K562 (cell line): Measurements from ENCODE around the gene PCED1B. TPM values are rescaled to one million over a fixed set of nuclear protein-coding genes. Genes with fewer than 3 reads are reported as not detected.

Source experiments
- BCL6 ChIP-seq: fragments of 250-450 bp; sonication (Bioruptor Pico); IDR thresholded peaks from 2 replicates; pipeline ENCODE4 v1.4.0; 2020
- BMI1 ChIP-seq: fragments of 150-350 bp; IDR thresholded peaks from 2 replicates; pipeline ENCODE4 v1.6.1; 2014; ENCODE audit warnings: low read length
- CCAR2 ChIP-seq: fragments of 200-400 bp; formaldehyde crosslinking; IDR thresholded peaks from 2 replicates; pipeline ENCODE4 v1.6.1; 2017; ENCODE audit warnings: mild to moderate bottlenecking, low read depth, low read length
- CSDE1 ChIP-seq, 2 experiments: fragments of 450-650 bp; IDR thresholded peaks; 2 replicates each; pipeline ENCODE4 v1.6.1; 2016; ENCODE audit warnings: mild to moderate bottlenecking in 1 of 2
- DACH1 ChIP-seq: fragments of 450-650 bp; IDR thresholded peaks from 2 replicates; pipeline ENCODE4 v1.6.1; 2018; ENCODE audit not compliant: partially characterized antibody
- E2F6 ChIP-seq, 2 experiments: IDR thresholded peaks; 2 replicates each; pipeline ENCODE4 v1.6.1; 2011; ENCODE audit warnings: borderline replicate concordance in 1 of 2, control low read depth in 1 of 2, low read depth in 1 of 2, low read length in 1 of 2, mild to moderate bottlenecking in 1 of 2, mixed read lengths in 1 of 2, moderate library complexity in 1 of 2; ENCODE audit not compliant: insufficient read depth in 1 of 2, insufficient read length in 1 of 2, poor library complexity in 1 of 2, severe bottlenecking in 1 of 2; ENCODE audit errors: extremely low read depth in 1 of 2
- EP300 ChIP-seq: IDR thresholded peaks from 2 replicates; pipeline ENCODE4 v1.6.1; 2012; ENCODE audit warnings: low read length, improper control_type of control experiment
- FOXA3 ChIP-seq, 2 experiments: fragments of 450-650 bp in 1 of 2; sonication (generic) in 1 of 2; formaldehyde crosslinking; IDR thresholded peaks in 1 of 2; conservative IDR thresholded peaks in 1 of 2; 2 replicates each; pipeline versions ENCODE4 v1.4.0 to v1.8.0; 2020 to 2022; ENCODE audit warnings: mild to moderate bottlenecking in 2 of 2, missing genetic modification reagents in 1 of 2
- FOXJ2 ChIP-seq: fragments of 200-800 bp; sonication (Bioruptor generic); IDR thresholded peaks from 2 replicates; pipeline ENCODE4 v1.6.1; 2016; ENCODE audit warnings: missing genetic modification characterization, missing compliant biosample characterization
- FOXK2 ChIP-seq, 2 experiments: fragments of 450-650 bp; IDR thresholded peaks in 1 of 2; conservative IDR thresholded peaks in 1 of 2; 2 replicates each; pipeline ENCODE4 v1.6.1; 2016; ENCODE audit warnings: low read depth in 2 of 2, mild to moderate bottlenecking in 1 of 2
- GATAD2A ChIP-seq: fragments of 450-650 bp; IDR thresholded peaks from 2 replicates; pipeline ENCODE4 v1.6.1; 2017
- HDAC2 ChIP-seq: fragments of 450-650 bp; IDR thresholded peaks from 2 replicates; pipeline ENCODE4 v1.6.1; 2016; ENCODE audit warnings: mild to moderate bottlenecking
- HDAC3 ChIP-seq: fragments of 450-650 bp; IDR thresholded peaks from 2 replicates; pipeline ENCODE4 v1.6.1; 2018; ENCODE audit warnings: borderline replicate concordance, mild to moderate bottlenecking, moderate library complexity; ENCODE audit not compliant: partially characterized antibody
- HDAC8 ChIP-seq: fragments of 450-650 bp; IDR thresholded peaks from 2 replicates; pipeline ENCODE4 v1.6.1; 2016; ENCODE audit warnings: mild to moderate bottlenecking, missing genetic modification characterization, moderate library complexity, missing compliant biosample characterization
- KDM1A ChIP-seq, 2 experiments: fragments of 450-650 bp; IDR thresholded peaks; 2 replicates each; pipeline ENCODE4 v1.6.1; 2016; ENCODE audit warnings: mild to moderate bottlenecking in 2 of 2
- LARP7 ChIP-seq: fragments of 450-650 bp; IDR thresholded peaks from 2 replicates; pipeline ENCODE4 v1.6.1; 2016
- MXI1 ChIP-seq: IDR thresholded peaks from 2 replicates; pipeline ENCODE4 v1.6.1; 2011; ENCODE audit warnings: low read depth, mild to moderate bottlenecking, improper control_type of control experiment, low read length
- PRDM10 ChIP-seq: fragments of 450-650 bp; IDR thresholded peaks from 2 replicates; pipeline ENCODE4 v1.6.1; 2018; ENCODE audit not compliant: partially characterized antibody
- RFX5 ChIP-seq: IDR thresholded peaks from 2 replicates; pipeline ENCODE4 v1.6.1; 2011; ENCODE audit warnings: low read depth, mild to moderate bottlenecking, improper control_type of control experiment, low read length
- SMARCA5 ChIP-seq: fragments of 450-650 bp; IDR thresholded peaks from 2 replicates; pipeline ENCODE4 v1.6.1; 2016
- TBL1XR1 ChIP-seq, 2 experiments: IDR thresholded peaks; 2 replicates each; pipeline ENCODE4 v1.6.1; 2012; ENCODE audit warnings: improper control_type of control experiment in 2 of 2, low read length in 2 of 2, mild to moderate bottlenecking in 1 of 2
- TCF3 ChIP-seq: sonication (generic); formaldehyde crosslinking; IDR thresholded peaks from 2 replicates; pipeline ENCODE4 v1.4.0; 2020; ENCODE audit warnings: mild to moderate bottlenecking, missing genetic modification reagents
- TFAP4 ChIP-seq: sonication (generic); formaldehyde crosslinking; IDR thresholded peaks from 2 replicates; pipeline ENCODE4 v1.8.0; 2022; ENCODE audit warnings: missing genetic modification reagents, mild to moderate bottlenecking, moderate library complexity, borderline replicate concordance
- ZNF311 ChIP-seq: fragments of 250-450 bp; sonication (Bioruptor Pico); IDR thresholded peaks from 2 replicates; pipeline ENCODE4 v1.4.0; 2020; ENCODE audit warnings: mild to moderate bottlenecking, moderate library complexity
- ZNF511 ChIP-seq: sonication (generic); formaldehyde crosslinking; IDR thresholded peaks from 2 replicates; pipeline ENCODE4 v1.8.0; 2022; ENCODE audit warnings: mild to moderate bottlenecking, missing genetic modification reagents
- ZNF551 ChIP-seq: fragments of 250-450 bp; sonication (Bioruptor Pico); IDR thresholded peaks from 2 replicates; pipeline ENCODE4 v1.5.0; 2021; ENCODE audit warnings: mild to moderate bottlenecking, moderate library complexity
- polyA plus RNA-seq, 8 experiments: library from polyadenylated mRNA; depleted of rRNA in 4 of 8; stranded (reverse) in 5 of 8; unstranded in 3 of 8; fragments of >200 nt; fragmentation: Nextera tagmentation in 2 of 8; fragmentation: Illumina TruSeq in 1 of 8; extraction: Ambion mirVana in 2 of 8; extraction: Trizol in 1 of 8; gene quantifications; 2 replicates each; pipeline versions ENCODE4 v1.2.1 to v1.2.3, GENCODE V29; 2011 to 2014; ENCODE audit warnings: inconsistent platforms in 1 of 8, missing spikeins in 1 of 8
- total RNA-seq, 7 experiments: library from RNA; depleted of rRNA in 6 of 7; stranded (reverse); fragments of >200 nt in 6 of 7; fragmentation: Illumina TruSeq in 2 of 7; extraction: Trizol in 2 of 7; gene quantifications; 2 replicates each; pipeline versions ENCODE4 v1.2.1 to v1.2.3, GENCODE V29; 2011 to 2021; ENCODE audit warnings: low replicate concordance in 1 of 7

The PCED1B gene
- total and polyA plus RNA-seq, 9 of the 15 experiments (the other 6 are each of a cell fraction or from before 2014, with no cell fraction given), result 1.2 to 9.3 (median 2.5) TPM

GRCh38 chr12:47158792-47159191 is 79.4 kb downstream of the PCED1B start (continued):
- TF ChIP-seq PRDM10 (no peak), BCL6 (no peak), LARP7 (no peak), ZNF551 (CRISPR knock-in tag) (no peak), TCF3 (peak; percentile 69), KDM1A (IDR thresholded peaks at IDR 0.05) (peak; percentile 51 to 53; a peak in 2 of 4 replicates), MXI1 (no peak), TBL1XR1 (IDR thresholded peaks at IDR 0.05; ENCODE audit: low read length in 2 of 2) (peak in 1 of 2 experiments; percentile 20; a peak in 1 of 4 replicates), RFX5 (no peak), FOXA3 (CRISPR knock-in tag; conservative IDR thresholded peaks at IDR 0.05 in 1 of 2, IDR thresholded peaks at IDR 0.05 in 1 of 2) (peak in 1 of 2 experiments; percentile 82; a peak in 2 of 4 replicates), CSDE1 (IDR thresholded peaks at IDR 0.05) (no peak), ZNF511 (CRISPR knock-in tag) (no peak), DACH1 (peak; percentile 51), TFAP4 (CRISPR knock-in tag) (no peak), HDAC3 (peak; percentile 58), ZNF311 (CRISPR knock-in tag) (no peak), SMARCA5 (no peak), HDAC2 (no peak), E2F6 (IDR thresholded peaks at IDR 0.05; ENCODE audit: borderline replicate concordance in 1 of 2, extremely low read depth in 1 of 2, insufficient read depth in 1 of 2, insufficient read length in 1 of 2, low read depth in 1 of 2, low read length in 1 of 2, poor library complexity in 1 of 2, severe bottlenecking in 1 of 2) (no peak), HDAC8 (tag) (no peak), CCAR2 (no peak), FOXJ2 (no peak), EP300 (peak; percentile 74), BMI1 (no peak), FOXK2 (conservative IDR thresholded peaks at IDR 0.05 in 1 of 2, IDR thresholded peaks at IDR 0.05 in 1 of 2; ENCODE audit: low read depth in 2 of 2) (no peak), GATAD2A (no peak)
